Measurements from ENCODE around the gene HS3ST3A1. TPM values are rescaled to one million over a fixed set of nuclear protein-coding genes. Genes with fewer than 3 reads are reported as not detected.

The HS3ST3A1 gene
- total RNA-seq, 1 experiment from 2014 or later = not detected

DNA sequence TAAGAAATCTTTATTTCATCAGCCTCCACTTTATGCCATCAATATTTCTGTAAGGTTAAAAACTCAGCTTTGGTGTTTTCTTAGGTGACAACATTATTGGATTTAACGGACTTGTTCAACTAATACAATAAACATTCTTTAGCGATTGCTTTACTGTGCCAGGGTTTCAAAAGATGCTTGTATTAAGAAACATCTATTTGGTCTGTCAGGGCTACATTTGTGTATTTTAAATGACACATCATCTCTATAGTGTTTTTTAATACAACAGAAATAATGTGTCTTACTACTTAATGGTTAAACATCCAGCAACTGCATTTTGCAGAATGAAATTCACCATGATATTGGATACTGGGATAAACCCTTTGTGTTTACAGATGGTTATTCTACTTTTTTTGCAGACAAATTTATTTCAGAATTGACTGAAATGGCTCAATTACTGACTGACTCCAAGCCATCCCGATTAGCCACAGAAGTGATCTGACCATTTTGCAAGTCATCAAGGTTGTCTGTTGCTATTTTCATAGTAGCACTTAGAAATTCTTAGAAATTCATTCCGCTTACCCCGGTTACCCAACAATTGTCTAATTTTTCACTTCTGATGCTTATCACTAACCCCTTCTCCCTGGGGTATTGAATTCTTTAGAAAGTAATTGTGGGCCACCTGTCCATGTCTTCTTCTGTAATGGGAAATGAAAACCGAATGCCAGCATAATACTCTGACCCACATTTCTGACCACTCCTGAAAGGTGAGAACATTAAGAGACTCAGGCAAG is 63.7 kb downstream of the HS3ST3A1 start:
- Histone ChIP-seq H3K4me2 (ENCODE audit: low read depth, low read length, poor library complexity, severe bottlenecking) (no peak overlapping the region), H3K9me2 (replicated peaks; ENCODE audit: insufficient read depth, low read length) (no peaks in the 10 kb centered on the region), H3K27me3 (ENCODE audit: low read length) (no peaks in the 10 kb centered on the region), H3K4me3 (ENCODE audit: low read length) (no peak overlapping the region), H4K20me1 (ENCODE audit: insufficient read depth, low read depth, low read length) (no peaks in the 10 kb centered on the region), H3K36me3 (ENCODE audit: insufficient read depth, low read length) (no peaks in the 10 kb centered on the region), H3K4me1 (ENCODE audit: low read length) (no peaks in the 10 kb centered on the region), H2AFZ (ENCODE audit: low read length) (no peak overlapping the region), H3K79me2 (ENCODE audit: low read length) (no peaks in the 10 kb centered on the region), H3K27ac (ENCODE audit: low read length) (no peak overlapping the region), H3K9me3 (ENCODE audit: low read length) (no peaks in the 10 kb centered on the region), H3K9ac (ENCODE audit: low read length) (no peak overlapping the region)
- DNase-seq = no peak

DNA sequence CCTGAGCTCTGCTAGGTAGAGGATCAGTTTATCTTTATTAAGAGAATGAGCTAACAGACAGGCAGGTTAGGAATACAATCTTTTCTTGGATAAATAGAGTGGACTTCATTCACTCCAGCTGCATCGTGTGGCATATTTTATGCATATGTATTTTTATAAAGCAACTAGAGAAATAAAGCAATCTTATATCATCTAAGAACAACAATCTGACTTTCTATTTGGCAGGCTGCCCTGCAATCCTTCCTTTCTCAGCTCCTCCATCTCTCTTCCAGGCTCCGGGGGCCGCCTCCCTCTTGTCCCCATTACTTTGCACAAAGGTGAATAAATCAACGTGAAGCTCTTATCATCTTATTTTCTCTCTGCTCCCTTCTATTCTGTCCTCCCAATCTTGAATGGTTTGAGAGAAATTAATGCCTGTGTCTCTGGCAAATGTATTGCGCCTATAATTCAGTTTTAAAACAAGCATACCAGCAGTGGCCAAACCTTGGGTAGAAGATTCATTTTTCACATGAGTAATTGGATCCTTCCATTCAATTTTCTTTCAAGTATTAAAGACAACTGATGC is 64.5 kb downstream of the HS3ST3A1 start:
- H3K27me3 ChIP-seq (ENCODE audit: low read length) = no peaks in the 10 kb centered on the region
- no peak overlapping the region for H3K27ac ChIP-seq (ENCODE audit: low read length)
- H3K9ac ChIP-seq (ENCODE audit: low read length) = no peak overlapping the region
- no peak overlapping the region for H3K4me3 ChIP-seq (ENCODE audit: low read length)
- H3K9me3 ChIP-seq (ENCODE audit: low read length) = no peaks in the 10 kb centered on the region
- no peaks in the 10 kb centered on the region for H3K79me2 ChIP-seq (ENCODE audit: low read length)
- no peak overlapping the region for H2AFZ ChIP-seq (ENCODE audit: low read length)
- no peak for DNase-seq
- H3K4me1 ChIP-seq (ENCODE audit: low read length) = no peaks in the 10 kb centered on the region
- no peaks in the 10 kb centered on the region for H4K20me1 ChIP-seq (ENCODE audit: insufficient read depth, low read depth, low read length)
- no peaks in the 10 kb centered on the region for H3K9me2 ChIP-seq (replicated peaks; ENCODE audit: insufficient read depth, low read length)
- H3K4me2 ChIP-seq (ENCODE audit: low read depth, low read length, poor library complexity, severe bottlenecking) = no peak overlapping the region
- H3K36me3 ChIP-seq (ENCODE audit: insufficient read depth, low read length) = no peaks in the 10 kb centered on the region

DNA sequence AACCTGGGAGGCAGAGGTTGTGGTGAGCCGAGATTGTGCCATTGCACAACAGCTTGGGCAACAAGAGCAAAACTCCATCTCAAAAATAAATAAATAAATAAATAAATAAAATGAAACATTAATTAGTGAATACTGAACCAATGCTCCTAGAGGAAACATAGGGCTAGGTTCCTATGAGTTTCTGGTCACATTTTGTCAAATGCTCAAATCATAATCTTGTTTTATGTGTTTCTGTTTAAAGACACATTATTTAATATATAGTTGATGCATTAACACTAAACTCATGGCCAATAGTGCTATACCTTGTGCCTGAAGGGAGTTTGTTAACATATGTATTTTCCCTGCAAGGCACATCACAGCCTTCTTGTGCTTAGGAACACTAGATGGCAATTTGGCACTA is 66.8 kb downstream of the HS3ST3A1 start:
- no peak for DNase-seq
- no peaks in the 10 kb centered on the region for H3K36me3 ChIP-seq (ENCODE audit: insufficient read depth, low read length)
- no peaks in the 10 kb centered on the region for H3K79me2 ChIP-seq (ENCODE audit: low read length)

DNA sequence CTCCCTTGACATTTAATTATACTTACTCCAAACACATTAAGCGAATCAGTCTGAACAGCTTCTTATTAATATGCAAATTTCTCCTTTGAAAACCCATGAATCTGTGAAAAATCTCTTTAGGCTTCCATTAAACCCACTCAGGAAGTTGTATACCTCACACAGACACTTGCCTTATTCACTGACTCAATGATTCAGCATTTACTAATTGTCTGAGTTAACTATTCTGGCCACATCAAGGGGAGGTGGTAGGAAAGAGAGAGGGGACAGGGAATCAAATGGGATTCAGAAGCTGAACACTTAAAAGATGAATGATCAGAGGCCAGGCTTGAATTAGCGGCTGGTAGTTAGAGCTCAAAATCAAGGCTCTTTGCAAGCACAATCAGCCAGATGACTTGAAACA is 70.0 kb downstream of the HS3ST3A1 start:
- Histone ChIP-seq H3K4me3 (ENCODE audit: low read length) (no peak overlapping the region), H3K4me2 (ENCODE audit: low read depth, low read length, poor library complexity, severe bottlenecking) (no peak overlapping the region), H3K36me3 (ENCODE audit: insufficient read depth, low read length) (no peaks in the 10 kb centered on the region), H3K4me1 (ENCODE audit: low read length) (no peaks in the 10 kb centered on the region), H3K9me3 (ENCODE audit: low read length) (no peaks in the 10 kb centered on the region), H3K9me2 (replicated peaks; ENCODE audit: insufficient read depth, low read length) (no peaks in the 10 kb centered on the region), H3K27ac (ENCODE audit: low read length) (no peak overlapping the region), H2AFZ (ENCODE audit: low read length) (no peak overlapping the region), H3K27me3 (ENCODE audit: low read length) (no peaks in the 10 kb centered on the region), H3K79me2 (ENCODE audit: low read length) (no peaks in the 10 kb centered on the region), H3K9ac (ENCODE audit: low read length) (no peak overlapping the region), H4K20me1 (ENCODE audit: insufficient read depth, low read depth, low read length) (no peaks in the 10 kb centered on the region)
- no peak for DNase-seq

More for the DNA sequence above, 66.8 kb downstream of the HS3ST3A1 start:
- no peaks in the 10 kb centered on the region for H3K9me3 ChIP-seq (ENCODE audit: low read length)
- H3K4me3 ChIP-seq (ENCODE audit: low read length) = no peak overlapping the region
- no peaks in the 10 kb centered on the region for H3K27me3 ChIP-seq (ENCODE audit: low read length)
- H2AFZ ChIP-seq (ENCODE audit: low read length) = no peak overlapping the region
- no peaks in the 10 kb centered on the region for H3K4me1 ChIP-seq (ENCODE audit: low read length)
- H3K4me2 ChIP-seq (ENCODE audit: low read depth, low read length, poor library complexity, severe bottlenecking) = no peak overlapping the region
- H3K9me2 ChIP-seq (replicated peaks; ENCODE audit: insufficient read depth, low read length) = no peaks in the 10 kb centered on the region
- no peaks in the 10 kb centered on the region for H4K20me1 ChIP-seq (ENCODE audit: insufficient read depth, low read depth, low read length)
- no peak overlapping the region for H3K27ac ChIP-seq (ENCODE audit: low read length)
- H3K9ac ChIP-seq (ENCODE audit: low read length) = no peak overlapping the region

DNA sequence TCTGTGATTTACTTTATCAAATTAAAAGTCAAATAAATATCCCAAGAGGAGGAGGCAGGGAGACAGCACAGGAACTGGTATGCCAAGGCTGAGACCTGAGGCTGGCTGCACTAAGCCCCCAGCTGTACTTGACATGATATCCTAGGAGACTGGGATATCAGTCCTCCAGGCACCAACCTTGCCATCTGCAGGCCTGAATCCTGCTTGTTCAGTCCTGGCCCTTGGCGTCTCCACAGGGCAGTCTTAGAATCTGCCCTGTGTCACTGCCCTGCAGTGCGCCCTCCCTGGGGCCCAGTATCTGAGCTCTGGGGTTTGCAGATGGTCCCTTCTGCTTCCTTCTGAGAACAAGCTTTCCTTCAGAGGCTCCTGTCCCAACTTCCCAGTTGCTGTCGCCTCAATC is 75.9 kb downstream of the HS3ST3A1 start:
- Histone ChIP-seq H3K4me2 (ENCODE audit: low read depth, low read length, poor library complexity, severe bottlenecking) (no peak overlapping the region), H3K36me3 (ENCODE audit: insufficient read depth, low read length) (no peaks in the 10 kb centered on the region), H3K4me3 (ENCODE audit: low read length) (no peak overlapping the region), H3K27me3 (ENCODE audit: low read length) (no peaks in the 10 kb centered on the region), H3K79me2 (ENCODE audit: low read length) (no peaks in the 10 kb centered on the region), H3K27ac (ENCODE audit: low read length) (no peak overlapping the region), H3K9me2 (replicated peaks; ENCODE audit: insufficient read depth, low read length) (no peaks in the 10 kb centered on the region), H3K9me3 (ENCODE audit: low read length) (no peaks in the 10 kb centered on the region), H3K9ac (ENCODE audit: low read length) (no peak overlapping the region), H3K4me1 (ENCODE audit: low read length) (no peaks in the 10 kb centered on the region), H2AFZ (ENCODE audit: low read length) (no peak overlapping the region), H4K20me1 (ENCODE audit: insufficient read depth, low read depth, low read length) (no peaks in the 10 kb centered on the region)
- no peak for DNase-seq

DNA sequence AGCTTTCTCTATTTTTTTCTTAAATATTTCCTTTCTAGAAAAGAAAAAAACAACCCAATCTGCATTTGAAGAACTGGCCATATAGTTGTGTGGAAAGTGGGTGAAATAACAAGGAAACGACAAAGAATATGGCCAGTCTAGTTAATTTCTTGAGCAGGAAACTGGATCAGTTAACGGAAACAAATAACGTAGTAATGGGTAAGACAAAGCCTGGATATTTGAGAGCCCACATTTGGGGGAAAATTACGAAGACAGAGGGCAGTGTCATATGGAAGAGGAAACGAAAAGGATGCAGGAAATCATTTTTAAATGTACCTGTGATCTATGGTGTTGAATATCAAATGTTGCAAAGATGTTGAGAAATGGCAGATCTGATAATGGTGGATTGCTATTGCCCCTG is 78.6 kb downstream of the HS3ST3A1 start:
- no peak overlapping the region for H3K27ac ChIP-seq (ENCODE audit: low read length)
- no peaks in the 10 kb centered on the region for H3K79me2 ChIP-seq (ENCODE audit: low read length)
- H3K27me3 ChIP-seq (ENCODE audit: low read length) = no peaks in the 10 kb centered on the region
- H3K4me2 ChIP-seq (ENCODE audit: low read depth, low read length, poor library complexity, severe bottlenecking) = no peak overlapping the region
- H4K20me1 ChIP-seq (ENCODE audit: insufficient read depth, low read depth, low read length) = no peaks in the 10 kb centered on the region
- H3K4me3 ChIP-seq (ENCODE audit: low read length) = no peak overlapping the region
- no peak overlapping the region for H3K9ac ChIP-seq (ENCODE audit: low read length)
- no peaks in the 10 kb centered on the region for H3K9me3 ChIP-seq (ENCODE audit: low read length)
- no peak overlapping the region for H2AFZ ChIP-seq (ENCODE audit: low read length)
- H3K36me3 ChIP-seq (ENCODE audit: insufficient read depth, low read length) = no peaks in the 10 kb centered on the region
- no peaks in the 10 kb centered on the region for H3K9me2 ChIP-seq (replicated peaks; ENCODE audit: insufficient read depth, low read length)
- no peak for DNase-seq
- H3K4me1 ChIP-seq (ENCODE audit: low read length) = no peaks in the 10 kb centered on the region

DNA sequence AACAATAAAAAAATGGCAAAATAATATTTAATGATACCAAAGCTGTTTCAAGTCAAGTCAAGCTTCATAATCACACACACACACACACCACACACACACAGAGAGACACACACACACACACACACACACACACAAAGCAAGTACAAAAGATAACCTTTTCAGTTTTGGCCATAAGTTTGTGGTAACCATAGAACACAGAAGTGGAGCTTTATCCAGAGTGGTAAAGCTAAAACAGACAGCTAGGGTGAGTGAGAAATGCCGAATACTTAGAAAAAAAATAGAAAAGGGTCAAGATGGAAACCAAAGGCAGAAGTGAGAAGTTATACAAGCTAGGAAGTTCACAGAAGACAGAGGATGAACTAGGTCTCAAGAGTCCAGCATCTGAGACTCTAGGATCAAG is 79.0 kb downstream of the HS3ST3A1 start:
- H3K4me1 ChIP-seq (ENCODE audit: low read length) = no peaks in the 10 kb centered on the region
- no peaks in the 10 kb centered on the region for H3K36me3 ChIP-seq (ENCODE audit: insufficient read depth, low read length)
- no peak overlapping the region for H3K4me2 ChIP-seq (ENCODE audit: low read depth, low read length, poor library complexity, severe bottlenecking)
- H4K20me1 ChIP-seq (ENCODE audit: insufficient read depth, low read depth, low read length) = no peaks in the 10 kb centered on the region
- H3K79me2 ChIP-seq (ENCODE audit: low read length) = no peaks in the 10 kb centered on the region
- no peak overlapping the region for H3K27ac ChIP-seq (ENCODE audit: low read length)
- H2AFZ ChIP-seq (ENCODE audit: low read length) = no peak overlapping the region
- H3K9me2 ChIP-seq (replicated peaks; ENCODE audit: insufficient read depth, low read length) = no peaks in the 10 kb centered on the region
- DNase-seq = no peak
- H3K9ac ChIP-seq (ENCODE audit: low read length) = no peak overlapping the region
- no peaks in the 10 kb centered on the region for H3K27me3 ChIP-seq (ENCODE audit: low read length)
- H3K4me3 ChIP-seq (ENCODE audit: low read length) = no peak overlapping the region
- H3K9me3 ChIP-seq (ENCODE audit: low read length) = no peaks in the 10 kb centered on the region

DNA sequence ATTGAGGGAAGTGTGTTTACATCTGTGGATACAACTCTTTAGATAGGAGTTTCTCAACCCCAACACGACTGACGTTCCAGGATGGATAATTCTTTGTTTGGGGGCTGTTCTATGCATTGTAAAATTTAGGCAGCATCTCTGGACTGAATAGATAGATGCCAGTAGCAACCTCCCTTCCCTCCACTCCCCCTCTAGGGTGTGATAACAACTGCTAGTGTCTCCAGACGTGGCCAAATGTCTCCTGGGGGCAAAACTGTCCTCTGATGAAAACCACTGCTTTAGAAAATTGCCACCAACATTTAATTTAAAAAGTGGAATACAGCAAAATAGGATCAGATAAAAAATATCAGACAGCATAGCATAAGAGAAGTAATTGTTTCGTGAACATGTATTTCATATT is 79.9 kb downstream of the HS3ST3A1 start:
- Histone ChIP-seq H3K9me3 (ENCODE audit: low read length) (no peaks in the 10 kb centered on the region), H3K9ac (ENCODE audit: low read length) (no peak overlapping the region), H4K20me1 (ENCODE audit: insufficient read depth, low read depth, low read length) (no peaks in the 10 kb centered on the region), H3K4me2 (ENCODE audit: low read depth, low read length, poor library complexity, severe bottlenecking) (no peak overlapping the region), H2AFZ (ENCODE audit: low read length) (no peak overlapping the region), H3K36me3 (ENCODE audit: insufficient read depth, low read length) (no peaks in the 10 kb centered on the region), H3K9me2 (replicated peaks; ENCODE audit: insufficient read depth, low read length) (no peaks in the 10 kb centered on the region), H3K4me3 (ENCODE audit: low read length) (no peak overlapping the region), H3K27me3 (ENCODE audit: low read length) (no peaks in the 10 kb centered on the region), H3K27ac (ENCODE audit: low read length) (no peak overlapping the region), H3K4me1 (ENCODE audit: low read length) (no peaks in the 10 kb centered on the region), H3K79me2 (ENCODE audit: low read length) (no peaks in the 10 kb centered on the region)
- DNase-seq = no peak

Data from Karpas-422 (cell line).